Erythroblast (primary cell): ENCODE data around the gene RIPOR2.
A peak's percentile ranks its signal among the peaks of the same experiment; 100 is the strongest.

Experiments used
- DNase-seq, 2 experiments: peaks; one replicate each; lab custom pipeline; 2025; lab: John Stamatoyannopoulos, UW
- GATA1 ChIP-seq: IDR thresholded peaks from 2 replicates; pipeline ENCODE4 v1.6.1; 2011; ENCODE audit warnings: low read depth, mild to moderate bottlenecking, control low read depth, low read length, moderate library complexity
- POLR2A ChIP-seq: IDR thresholded peaks from 2 replicates; pipeline ENCODE4 v1.6.1; 2011; ENCODE audit warnings: mild to moderate bottlenecking, low read length

The RIPOR2 gene, protein sequence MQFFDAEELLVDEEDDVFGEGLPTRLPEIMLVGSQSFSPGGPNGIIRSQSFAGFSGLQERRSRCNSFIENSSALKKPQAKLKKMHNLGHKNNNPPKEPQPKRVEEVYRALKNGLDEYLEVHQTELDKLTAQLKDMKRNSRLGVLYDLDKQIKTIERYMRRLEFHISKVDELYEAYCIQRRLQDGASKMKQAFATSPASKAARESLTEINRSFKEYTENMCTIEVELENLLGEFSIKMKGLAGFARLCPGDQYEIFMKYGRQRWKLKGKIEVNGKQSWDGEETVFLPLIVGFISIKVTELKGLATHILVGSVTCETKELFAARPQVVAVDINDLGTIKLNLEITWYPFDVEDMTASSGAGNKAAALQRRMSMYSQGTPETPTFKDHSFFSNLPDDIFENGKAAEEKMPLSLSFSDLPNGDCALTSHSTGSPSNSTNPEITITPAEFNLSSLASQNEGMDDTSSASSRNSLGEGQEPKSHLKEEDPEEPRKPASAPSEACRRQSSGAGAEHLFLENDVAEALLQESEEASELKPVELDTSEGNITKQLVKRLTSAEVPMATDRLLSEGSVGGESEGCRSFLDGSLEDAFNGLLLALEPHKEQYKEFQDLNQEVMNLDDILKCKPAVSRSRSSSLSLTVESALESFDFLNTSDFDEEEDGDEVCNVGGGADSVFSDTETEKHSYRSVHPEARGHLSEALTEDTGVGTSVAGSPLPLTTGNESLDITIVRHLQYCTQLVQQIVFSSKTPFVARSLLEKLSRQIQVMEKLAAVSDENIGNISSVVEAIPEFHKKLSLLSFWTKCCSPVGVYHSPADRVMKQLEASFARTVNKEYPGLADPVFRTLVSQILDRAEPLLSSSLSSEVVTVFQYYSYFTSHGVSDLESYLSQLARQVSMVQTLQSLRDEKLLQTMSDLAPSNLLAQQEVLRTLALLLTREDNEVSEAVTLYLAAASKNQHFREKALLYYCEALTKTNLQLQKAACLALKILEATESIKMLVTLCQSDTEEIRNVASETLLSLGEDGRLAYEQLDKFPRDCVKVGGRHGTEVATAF

DNA sequence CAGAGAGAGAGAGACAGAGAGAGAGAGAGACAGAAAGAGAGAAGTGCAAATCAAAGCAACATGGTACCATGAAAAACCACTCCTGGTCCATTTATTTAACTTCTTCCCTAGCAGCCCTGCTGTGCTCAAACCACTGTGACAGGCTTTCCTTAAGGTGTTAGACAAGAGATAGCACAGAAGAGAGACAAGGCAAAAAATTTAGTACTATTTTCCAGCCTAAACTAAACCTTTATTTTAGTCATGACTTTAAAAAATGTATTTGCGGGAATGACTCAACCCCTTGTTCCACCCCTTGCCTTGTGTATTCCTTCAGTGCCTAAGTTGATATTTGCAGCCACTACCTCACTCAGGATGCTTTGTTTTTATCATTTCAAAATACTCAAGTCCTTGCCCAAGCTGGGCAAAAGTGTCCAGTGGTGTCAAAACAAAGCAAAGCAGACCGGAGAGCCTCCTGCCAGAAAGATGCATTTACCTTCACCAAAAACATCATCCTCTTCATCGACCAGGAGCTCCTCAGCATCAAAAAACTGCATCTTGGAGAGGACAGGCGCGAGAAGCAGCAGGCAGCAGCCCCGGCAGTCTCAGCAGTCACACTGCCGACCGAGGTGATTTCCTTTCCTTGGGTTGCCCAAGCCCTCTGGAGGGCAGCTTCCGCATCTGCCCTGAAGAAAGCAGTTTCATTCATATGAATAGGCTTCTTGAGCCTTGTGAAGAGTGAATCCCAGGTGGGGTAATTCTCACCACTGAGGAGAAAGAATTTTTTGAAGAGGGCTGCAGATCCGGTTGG is at the start of gene RIPOR2:
Gene RIPOR2 (minus strand): TSS at position 595 of the 787 bp plus-strand sequence. CDS start 62 bp downstream, at position 533.
- DNase-seq, result no peak
- TF ChIP-seq GATA1 (no peak), POLR2A (no peak)

DNA sequence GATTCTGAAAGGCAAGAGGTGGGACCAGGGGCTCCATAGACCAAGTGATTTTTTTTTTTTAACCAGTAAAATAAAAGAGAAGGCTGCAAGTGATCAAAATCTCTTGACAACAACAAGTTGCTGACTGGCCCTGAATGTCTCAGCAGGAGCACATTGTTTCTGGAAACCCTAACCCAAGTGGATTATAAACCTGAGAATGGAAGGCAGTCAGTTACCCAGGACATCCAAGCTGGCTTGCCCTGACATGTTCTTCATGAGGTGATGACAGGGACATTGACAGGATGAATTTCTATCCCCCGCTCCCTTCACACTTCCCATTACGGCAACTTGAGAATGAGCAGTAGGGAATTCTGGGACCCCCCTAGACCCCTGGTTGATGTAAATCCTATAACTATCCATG is 49.6 kb upstream of the RIPOR2 start:
- TF ChIP-seq GATA1 (no peak), POLR2A (no peak)

DNA sequence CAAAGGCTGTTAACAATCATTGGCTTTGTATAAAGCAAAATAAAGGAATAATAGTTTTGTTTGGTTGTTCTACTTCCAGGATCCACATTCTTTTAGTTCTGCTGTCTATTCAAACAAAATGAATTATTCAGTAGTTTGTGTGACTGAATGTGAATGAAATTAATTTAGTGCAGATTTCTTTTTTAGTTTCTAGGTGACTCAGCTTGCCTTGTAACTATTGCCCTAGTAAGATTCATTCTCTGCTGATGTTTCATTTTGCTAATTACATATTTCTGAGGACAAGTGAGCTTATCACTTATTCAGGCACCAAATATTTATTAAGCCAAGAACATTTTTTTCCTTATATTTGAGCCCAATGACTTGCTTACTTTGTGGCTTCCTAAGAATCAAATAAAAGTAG is 46.5 kb upstream of the RIPOR2 start:
- no peak for TF ChIP-seq POLR2A
- no peak for TF ChIP-seq GATA1
- no peak for DNase-seq

More for the DNA sequence above, 49.6 kb upstream of the RIPOR2 start:
- DNase-seq, result no peak

DNA sequence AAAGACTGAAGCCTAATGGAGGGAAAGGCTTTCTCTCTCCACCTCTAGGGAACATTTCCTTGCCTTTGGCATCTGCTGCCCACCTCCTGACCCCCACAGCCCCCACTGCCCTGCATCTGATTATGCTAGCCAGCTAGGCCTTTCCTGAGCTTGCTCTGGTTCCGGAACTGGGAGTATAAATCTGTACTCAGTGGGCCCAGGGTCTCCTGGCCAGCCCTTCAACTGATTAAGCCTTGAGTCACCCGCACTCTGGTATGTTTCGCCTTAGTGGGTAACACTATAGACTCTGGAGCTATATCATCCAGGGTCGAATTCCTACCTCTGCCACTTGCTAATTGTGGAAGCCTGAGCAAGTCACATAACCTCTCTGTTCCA is 45.6 kb upstream of the RIPOR2 start:
- TF ChIP-seq POLR2A, result no peak
- TF ChIP-seq GATA1, result no peak
- DNase-seq, result no peak

DNA sequence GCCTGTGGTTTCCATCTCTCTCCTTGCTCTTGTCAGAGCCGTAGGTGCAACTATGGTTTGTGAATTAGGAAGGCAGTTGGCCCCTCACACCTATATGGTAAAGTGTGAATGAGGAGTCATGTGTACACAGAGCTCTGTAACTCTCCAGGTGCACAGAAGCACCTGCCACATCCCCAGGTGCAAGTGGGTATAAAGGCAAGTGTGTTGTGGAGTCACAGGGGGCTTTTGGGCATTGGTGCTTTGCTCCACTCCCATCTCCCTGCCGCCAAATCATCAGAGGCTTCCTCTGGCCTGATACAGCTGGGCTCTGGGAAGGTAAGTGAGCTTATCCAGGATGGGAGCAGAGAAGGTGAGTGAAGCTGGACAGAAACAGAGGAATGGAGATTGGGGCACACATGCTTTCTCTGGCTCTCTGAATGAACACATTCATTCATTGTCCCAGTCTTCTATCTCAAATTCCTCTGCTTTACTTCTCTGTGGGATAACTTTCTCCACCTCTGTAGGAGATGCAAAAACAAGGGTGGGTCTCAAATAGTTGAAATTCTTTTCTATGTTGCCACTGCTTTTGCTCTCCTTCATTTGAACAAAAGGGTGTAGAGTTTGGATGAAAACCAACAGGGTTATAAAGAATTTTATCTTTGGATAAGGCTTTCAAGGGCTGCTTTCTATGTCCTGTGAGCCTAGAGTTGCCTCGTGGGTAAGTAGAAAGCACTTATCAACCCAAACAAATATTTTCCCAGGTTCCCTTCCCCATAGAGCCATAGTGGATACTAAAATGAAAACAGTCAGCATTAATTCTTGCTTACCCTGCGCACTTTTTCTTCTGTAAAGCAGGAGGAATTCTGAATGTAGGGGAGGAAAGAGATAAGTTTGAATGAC is 45.0 kb upstream of the RIPOR2 start:
- TF ChIP-seq GATA1 (no peak), POLR2A (no peak)
- DNase-seq, result no peak

DNA sequence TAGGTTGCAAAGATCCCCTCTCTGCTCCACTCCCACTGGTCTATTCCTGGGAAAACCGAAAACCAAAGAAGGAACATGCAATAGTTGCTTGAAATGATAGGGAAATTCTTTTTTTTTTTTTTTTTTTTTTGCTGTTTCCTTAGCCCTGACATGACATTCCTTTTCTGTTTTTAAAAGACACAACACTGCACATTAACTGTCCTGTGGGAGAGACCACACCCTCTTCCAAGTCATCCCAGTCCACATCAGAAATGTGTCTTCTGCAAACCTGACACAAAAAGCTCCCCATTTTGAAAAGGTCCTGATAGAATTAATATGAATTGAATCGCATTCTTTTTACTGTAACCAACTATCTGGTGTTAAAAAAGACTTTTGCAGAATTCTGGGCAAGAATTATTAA is 43.4 kb upstream of the RIPOR2 start:
- no peak for TF ChIP-seq POLR2A
- no peak for TF ChIP-seq GATA1
- no peak for DNase-seq

DNA sequence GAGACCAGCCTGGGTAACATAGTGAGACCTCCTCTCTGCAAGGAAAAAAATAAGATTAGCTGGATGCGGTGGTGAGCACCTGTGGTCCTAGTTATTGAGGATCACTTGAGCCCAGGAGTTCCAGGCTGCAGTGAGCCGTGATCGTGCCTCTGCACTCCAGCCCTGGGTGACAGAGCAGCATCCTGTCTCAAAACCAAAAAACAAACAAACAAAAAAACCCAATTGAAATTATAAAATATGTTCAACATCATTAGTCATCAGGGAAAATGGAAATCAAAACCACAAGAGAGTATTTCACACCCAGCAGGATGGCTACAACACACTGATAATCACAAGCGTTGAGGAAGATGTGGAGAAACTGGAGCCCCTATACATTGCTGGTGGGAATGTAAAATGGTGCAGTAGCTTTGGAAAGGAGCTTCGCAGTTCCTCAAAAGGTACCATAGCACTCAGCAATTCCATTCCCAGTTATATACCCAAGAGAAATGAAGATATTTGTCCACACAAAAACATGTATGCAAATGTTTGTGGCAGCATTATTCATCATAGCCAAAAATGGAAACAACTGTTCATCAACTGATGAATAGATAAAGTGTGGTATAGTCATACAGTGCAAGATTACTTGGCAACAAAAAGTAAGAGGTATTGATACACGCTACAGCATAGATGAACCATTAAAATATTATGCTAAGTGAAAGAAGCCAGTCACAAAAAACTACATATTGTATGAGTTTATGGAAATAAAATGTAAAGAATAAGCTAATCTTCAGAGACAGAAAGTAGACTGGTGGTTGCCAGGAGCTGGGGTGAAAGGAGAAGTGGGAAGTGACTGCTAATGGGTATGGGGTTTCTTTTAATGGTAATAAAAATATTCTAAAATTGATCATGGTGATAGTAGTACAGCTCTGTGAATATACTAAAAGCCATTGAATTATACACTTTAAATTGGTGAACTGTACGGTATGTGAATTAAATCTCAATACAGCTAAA is 38.7 kb upstream of the RIPOR2 start:
- no peak for DNase-seq
- no peak for TF ChIP-seq GATA1
- peak; percentile 32 for TF ChIP-seq POLR2A

DNA sequence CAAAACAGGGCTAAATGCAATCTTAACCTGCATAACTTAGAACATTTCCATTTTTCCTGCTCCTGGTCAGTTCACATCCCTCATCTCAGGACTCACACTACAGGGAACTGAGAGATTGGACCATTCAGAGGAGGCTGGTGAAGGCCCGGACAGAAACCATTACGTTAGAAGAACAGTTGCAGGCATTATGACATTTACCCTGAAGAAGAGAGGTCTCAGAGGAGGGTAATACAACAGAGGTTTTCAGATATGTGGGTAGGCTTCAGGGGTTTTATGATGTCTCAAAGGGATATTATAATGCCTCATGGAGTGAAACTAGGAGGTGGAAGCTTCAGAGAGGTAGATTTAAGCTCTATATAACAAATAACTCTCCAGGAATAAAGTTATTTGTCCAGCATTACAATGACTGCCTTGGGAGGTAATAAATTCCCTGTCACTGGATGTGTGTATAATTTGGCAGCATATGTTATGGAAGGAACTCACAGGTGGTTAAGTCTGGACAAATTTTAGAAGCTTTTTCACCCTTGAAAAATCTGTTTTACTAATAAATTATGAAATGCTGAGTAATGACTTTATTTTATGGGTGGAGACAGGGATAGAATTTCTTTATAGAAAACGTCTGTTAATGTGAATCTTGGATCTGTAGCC is 36.7 kb upstream of the RIPOR2 start:
- TF ChIP-seq POLR2A (no peak), GATA1 (no peak)

DNA sequence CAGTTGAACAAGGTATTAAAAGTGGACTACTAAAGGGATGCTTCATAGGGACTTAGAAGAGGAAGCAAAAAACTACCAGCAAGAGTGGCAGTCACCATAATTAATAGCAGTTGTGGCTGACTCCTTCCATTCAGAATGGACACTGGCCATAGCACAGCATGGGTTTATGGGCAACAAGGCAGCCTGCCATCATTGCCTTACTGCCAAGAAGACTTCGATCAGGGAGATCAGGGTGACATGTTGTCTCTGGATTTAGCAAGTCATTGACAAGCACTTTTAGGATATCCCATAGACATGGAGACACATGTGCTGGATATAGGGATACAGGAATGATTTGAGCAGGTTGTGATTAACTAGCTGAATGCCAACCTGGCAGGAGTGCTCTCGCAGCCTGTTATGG is 35.3 kb upstream of the RIPOR2 start:
- DNase-seq, result no peak
- no peak for TF ChIP-seq POLR2A
- TF ChIP-seq GATA1, result no peak

More for the DNA sequence above, 36.7 kb upstream of the RIPOR2 start:
- DNase-seq, result no peak

DNA sequence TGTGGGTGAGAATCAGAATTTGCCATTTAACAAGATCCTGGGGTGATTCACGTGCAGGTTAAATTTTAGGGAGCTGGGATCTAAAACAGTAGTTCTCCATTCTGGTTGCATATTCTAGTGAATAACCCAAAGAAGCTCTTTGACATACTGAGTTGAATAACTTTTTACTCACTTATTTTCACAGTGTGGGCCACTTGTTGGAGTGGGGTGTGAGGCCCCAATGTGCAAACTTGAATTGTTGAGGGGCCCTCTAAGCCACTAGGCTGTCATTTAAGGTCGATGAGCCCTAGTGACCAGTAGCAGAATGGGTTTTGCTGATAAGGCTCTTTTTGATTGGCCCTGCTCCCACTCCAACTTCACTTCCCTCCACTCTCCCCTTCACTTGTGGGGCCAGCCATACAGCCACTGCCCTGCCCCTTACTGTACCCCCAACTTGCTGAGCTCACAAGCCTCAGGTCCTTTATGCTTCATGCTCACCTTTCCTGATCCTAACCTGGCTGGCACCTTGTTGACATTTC is 33.6 kb upstream of the RIPOR2 start:
- TF ChIP-seq GATA1 (no peak), POLR2A (no peak)
- peak in 1 of 2 experiments; percentile 3 for DNase-seq
